NT2/D1 (cell line): Measurements from ENCODE around the gene GJA3.

Experiments used
- SUZ12 ChIP-seq: IDR thresholded peaks from 2 replicates; pipeline ENCODE4 v1.6.1; 2011; ENCODE audit not compliant: insufficient read length, insufficient read depth; ENCODE audit errors: extremely low read depth
- YY1 ChIP-seq: IDR thresholded peaks from 2 replicates; pipeline ENCODE4 v1.6.1; 2011; ENCODE audit not compliant: insufficient read length, insufficient read depth
- ZNF274 ChIP-seq: IDR thresholded peaks from 2 replicates; pipeline ENCODE4 v1.6.1; 2011; ENCODE audit warnings: mild to moderate bottlenecking, low read depth, low read length

GRCh38 chr13:20130012-20130411 lies 30.8 kb downstream of the GJA3 start:
- TF ChIP-seq ZNF274 = no peak
- TF ChIP-seq YY1 = no peak
- no peak for TF ChIP-seq SUZ12
